Activated gamma-delta T cell treated with anti-CD3 and anti-CD28 coated beads, Interleukin-2, amount 50 U/mL, for 16 hours (primary cell): ENCODE results near the gene MMP19.
"Not testable (repeated sequence)": the region's sequence is repeated elsewhere in the genome, so short reads cannot be mapped to it uniquely, and the experiment has no call there.

ENCODE experiments used
- DNase-seq: peaks from one replicate; pipeline ENCODE4 v3.0.0-alpha.2; 2020; ENCODE audit warnings: low read depth

MMP19 gene, protein sequence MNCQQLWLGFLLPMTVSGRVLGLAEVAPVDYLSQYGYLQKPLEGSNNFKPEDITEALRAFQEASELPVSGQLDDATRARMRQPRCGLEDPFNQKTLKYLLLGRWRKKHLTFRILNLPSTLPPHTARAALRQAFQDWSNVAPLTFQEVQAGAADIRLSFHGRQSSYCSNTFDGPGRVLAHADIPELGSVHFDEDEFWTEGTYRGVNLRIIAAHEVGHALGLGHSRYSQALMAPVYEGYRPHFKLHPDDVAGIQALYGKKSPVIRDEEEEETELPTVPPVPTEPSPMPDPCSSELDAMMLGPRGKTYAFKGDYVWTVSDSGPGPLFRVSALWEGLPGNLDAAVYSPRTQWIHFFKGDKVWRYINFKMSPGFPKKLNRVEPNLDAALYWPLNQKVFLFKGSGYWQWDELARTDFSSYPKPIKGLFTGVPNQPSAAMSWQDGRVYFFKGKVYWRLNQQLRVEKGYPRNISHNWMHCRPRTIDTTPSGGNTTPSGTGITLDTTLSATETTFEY

GRCh38 chr12:55842681-55843429 is at the start of gene MMP19:
MMP19 (minus strand) TSS chr12:55842936; CDS start chr12:55842830, 106 bp downstream.
- DNase-seq = no peak

DNA sequence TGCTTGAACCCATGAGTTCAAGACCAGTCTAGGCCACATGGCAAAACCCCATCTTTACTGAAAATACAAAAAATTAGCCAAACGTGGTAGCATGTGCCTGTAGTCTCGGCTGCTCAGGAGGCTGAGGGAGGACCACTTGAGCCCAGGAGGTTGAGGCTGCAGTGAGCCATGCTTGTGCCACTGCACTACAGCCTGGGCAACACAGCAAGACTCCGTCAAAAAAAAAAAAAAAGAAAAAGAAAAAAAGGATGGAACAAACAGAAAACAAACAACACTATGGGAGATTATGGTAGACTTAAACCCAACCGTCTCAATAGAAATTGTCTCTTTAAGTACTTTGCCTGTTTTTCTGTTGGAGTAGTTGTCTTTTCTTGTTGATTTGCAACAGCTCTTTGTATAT is 48.6 kb upstream of the MMP19 start:
- DNase-seq = no peak

DNA sequence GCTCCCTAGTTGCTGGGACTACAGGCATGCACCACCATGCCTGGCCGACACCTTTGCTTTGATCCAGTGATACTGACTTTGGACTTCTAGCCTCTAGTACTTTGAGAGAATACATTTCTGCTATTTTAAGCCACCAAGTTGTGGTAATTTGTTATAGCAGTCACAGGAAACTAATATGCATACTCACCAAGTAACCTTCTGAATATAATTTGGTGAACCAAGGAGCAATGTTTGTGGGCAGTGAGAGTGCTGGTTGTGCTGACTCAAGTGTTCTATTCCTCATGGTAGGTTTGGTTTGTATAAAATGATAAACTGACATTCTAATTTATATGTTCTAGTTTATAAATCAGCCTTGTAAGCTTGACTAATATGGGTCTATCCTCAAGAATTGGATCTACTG is 42.4 kb upstream of the MMP19 start:
- DNase-seq = no peak

DNA sequence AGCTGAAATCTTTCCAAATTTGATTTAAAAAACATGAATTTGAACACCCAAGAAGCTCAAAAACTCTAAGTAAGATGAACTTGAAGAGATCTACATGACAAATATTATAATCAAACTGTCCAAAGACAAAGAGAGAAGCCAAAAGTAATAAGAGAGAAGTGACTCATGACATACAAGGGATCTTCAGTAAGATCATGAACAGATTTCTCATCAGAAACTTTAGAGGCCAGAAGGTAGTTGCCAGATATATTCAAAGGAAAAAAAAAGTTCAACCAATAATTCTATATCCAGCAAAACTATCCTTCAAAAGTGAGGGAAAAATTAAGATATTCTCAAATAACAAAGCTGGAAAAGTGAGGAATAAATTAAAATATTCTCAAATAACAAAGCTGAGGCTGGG is 35.1 kb upstream of the MMP19 start:
- DNase-seq = no peak

DNA sequence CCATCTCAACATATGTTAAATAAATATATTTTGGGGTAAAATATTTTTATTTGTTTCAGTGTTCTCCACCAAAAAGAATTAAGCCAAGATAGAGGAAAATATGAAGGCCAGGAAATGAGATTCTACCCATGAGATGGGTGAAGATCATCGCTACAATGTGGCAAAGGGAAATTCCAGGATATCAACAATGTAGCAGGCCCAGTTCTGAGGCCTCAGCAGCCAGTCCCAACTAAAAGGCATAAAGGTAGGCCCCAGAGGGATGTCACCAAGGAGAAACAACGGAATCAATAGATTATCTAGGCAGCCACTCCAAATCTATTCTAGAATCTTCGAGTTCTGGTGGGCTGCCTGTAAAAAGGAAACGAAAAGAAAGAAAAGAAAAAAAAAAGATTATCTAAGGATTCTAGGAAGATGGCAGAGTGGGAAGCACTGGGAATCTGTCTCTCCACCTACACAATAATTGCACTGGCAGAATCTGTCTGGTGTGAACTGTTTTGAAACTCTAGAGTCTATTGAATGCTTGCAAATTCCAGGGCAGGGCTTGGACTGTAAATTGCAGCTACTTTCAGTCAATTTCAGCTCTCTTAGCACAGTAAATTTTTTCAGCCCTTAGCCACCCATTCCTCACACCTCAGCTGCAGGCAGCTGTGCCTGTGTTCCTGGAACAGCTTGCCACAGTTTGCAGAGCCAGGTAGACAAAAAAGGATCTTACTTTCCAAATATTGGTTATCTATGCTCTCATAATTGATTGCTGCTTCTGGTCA is 33.1 kb upstream of the MMP19 start:
- DNase-seq = no peak

GRCh38 chr12:55874443-55874842 is 31.7 kb upstream of the MMP19 start:
- no peak for DNase-seq

DNA sequence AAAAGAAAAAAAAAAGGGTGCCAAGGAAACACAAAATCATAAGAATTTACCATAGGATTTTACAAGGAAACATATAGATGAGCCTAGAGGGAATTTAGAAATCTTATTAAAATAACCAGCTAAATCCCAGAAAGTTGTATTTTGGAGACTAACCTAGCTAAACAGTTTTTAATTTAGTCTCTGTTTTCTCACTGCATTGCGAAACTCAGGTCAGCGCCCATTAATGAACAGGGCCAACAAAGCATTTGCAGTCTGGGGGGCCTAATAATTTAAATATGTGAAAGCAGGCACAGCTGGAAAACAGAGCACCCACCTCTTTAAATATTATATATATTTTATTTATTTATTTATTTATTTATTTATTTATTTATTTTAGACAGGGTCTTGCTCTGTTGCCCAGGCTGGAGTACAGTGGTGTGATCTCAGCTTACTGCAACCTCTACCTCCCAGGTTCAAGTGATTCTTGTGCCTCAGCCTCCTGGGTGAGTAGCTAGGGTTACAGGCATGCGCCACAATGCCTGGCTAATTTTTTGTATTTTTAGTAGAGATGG is 23.8 kb upstream of the MMP19 start:
- DNase-seq = not testable (repeated sequence)

- DNase-seq = no peak
These were observed 22.6 kb upstream of the MMP19 start for GRCh38 chr12:55865327-55865726.

DNA sequence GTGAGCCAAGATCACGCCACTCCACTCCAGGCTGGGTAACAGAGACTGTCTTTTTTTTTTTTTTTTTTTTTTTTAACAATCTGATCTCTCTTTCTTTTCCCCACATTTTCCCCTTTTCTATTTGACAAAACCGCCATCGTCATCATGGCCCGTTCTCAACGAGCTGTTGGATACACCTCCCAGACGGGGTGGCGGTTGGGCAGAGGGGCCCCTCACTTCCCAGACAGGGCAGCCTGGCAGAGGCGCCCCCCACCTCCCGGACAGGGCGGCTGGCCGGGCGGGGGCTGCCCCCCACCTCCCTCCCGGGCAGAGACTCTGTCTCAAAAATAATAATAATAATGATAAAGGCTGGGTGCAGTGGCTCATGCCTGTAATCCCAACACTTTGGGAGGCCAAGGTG is 20.2 kb upstream of the MMP19 start:
- not testable (repeated sequence) for DNase-seq

GRCh38 chr12:55862286-55862685 is 19.6 kb upstream of the MMP19 start:
- no peak for DNase-seq

- DNase-seq = no peak
These were observed 19.1 kb upstream of the MMP19 start for GRCh38 chr12:55861871-55862270.

DNA sequence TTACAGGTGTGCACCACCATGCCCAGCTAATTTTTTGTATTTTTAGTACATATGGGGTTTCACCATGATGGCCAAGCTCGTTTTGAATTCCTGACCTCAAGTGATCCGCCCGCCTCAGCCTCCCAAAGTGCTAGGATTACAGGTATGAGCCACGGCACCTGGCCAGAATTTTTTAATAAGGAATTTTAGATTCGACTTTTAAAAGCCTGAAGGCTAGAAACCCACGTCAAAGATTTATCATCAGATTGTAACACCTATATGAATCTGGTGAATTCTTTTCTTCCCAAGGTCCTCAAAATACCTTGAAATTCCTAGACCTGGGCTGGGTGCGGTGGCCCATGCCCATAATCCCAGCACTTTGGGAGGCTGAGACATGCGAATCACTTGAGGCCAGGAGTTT is 18.7 kb upstream of the MMP19 start:
- DNase-seq = no peak

- DNase-seq = no peak
These were observed 10.0 kb upstream of the MMP19 start for GRCh38 chr12:55852740-55853139.

DNA sequence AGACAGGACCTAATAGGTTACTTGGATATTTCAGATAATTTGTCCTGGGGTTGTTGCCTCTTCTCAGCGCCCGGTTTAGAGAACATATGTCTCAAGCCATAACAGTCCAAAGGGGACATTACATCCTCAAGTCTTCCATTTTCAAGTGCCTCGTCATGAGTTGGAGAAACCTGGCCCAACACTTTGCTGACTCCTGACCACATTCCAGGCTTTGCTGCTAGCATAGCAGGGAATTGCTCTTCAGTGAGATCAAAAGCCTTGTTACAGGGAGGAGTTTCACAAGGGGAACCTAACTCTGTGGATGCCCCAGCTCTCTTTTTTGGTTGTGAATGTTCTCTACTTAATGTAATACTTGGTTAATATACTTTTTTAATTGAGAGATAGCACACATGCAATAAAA is 8.2 kb upstream of the MMP19 start:
- DNase-seq = no peak

- no peak for DNase-seq
These were observed 7.7 kb upstream of the MMP19 start for GRCh38 chr12:55850401-55850800.

DNA sequence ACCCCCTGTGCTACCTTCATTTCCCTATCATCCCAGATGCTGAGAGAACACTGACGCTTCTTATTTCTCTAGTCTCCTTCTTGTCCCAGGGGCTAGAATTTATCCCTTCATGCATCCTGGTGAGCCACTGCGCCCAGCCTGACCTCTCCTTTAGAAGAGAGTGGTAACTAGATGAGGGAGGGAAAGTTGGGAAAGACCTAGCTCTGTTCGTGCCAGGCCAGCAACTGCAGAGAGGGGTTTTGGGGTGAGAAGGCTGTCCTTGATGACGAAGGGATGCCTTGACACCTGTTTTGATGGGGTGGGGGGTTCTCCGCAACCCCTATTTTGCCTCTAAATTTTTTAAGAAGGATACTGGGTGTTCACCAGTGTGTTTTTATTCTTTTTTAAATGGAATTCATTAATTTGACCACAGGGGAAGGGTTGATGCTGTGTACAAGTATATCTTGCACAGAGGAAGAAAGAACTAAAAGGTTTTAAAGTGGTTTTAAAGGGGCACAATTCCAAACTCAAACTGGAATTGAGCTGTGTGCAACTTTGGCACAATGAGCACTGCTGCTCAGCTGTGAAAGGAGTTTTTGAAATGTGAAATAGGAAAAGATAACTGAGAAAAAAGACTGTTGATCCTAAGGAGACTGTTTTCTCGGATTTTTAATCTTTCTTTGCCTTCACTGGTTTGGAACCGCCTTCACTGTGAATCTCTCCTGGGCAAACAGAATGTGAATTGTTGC is 7.0 kb upstream of the MMP19 start:
- no peak for DNase-seq

DNA sequence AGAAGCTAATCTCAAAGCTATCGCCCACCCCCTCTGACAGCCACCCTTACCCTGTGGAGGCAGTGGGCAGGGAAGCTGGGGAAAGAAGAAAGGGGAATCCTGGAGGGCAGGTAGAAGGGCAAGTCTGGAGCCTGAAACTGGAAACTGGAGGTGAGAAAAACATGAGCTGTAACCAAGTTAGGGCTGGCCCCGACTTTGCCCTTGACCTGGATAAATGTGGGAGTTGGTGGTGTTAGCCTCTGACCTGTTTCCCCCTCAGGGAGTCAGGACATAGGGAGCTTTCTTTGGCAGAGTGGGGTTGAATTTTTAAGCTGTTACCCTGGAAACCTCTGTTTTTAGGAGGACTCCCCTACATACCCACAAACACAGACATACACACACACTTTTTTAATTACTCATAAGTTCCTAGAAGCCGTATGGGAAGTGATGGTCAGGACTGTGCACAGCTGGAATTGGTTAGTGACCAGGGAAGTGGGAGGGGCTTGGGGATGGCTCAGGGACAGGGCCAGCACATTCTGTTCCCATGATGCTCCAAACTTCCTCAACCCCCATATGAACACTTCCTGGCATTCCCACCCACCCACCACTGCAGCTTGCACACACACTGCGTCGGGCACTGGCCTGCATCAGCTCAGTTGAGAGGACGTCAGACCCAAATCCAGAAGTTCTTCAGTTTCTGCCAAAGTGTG is 5.0 kb upstream of the MMP19 start:
- no peak for DNase-seq

GRCh38 chr12:55847033-55847432 is 4.3 kb upstream of the MMP19 start:
- no peak for DNase-seq

DNA sequence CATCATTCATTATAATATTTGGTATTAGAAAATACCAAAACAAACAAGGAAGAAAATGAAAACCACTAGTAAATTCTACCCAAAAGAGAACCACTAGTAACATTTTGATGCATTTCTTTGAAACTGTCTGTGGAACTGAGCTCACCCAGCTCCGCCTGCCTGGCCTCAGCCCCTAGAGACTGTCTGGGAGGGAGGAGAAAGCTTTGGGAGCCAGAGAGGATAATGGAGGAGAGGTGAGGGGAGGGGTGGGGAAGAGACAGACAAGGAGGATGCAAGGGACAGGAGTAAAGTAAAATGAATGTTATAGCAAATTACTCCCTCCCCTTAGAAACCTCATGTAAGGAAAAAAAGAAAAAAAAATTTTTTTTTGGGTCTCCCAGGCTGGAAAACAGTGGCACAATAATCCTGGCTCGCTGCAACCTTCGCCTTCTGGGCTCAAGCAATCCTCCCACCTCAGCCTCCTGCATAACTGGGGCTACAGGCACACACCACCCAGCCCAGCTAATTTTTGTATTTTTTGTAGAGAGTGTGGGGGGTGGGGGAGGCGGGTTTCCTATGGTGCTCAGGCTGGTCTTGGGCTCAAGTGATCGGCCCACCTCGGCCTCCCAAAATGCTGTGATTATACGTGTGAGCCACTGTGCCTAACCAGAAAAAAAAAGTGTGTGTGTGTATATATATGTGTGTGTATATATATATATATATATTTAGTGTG is 3.2 kb upstream of the MMP19 start:
- DNase-seq = no peak

DNA sequence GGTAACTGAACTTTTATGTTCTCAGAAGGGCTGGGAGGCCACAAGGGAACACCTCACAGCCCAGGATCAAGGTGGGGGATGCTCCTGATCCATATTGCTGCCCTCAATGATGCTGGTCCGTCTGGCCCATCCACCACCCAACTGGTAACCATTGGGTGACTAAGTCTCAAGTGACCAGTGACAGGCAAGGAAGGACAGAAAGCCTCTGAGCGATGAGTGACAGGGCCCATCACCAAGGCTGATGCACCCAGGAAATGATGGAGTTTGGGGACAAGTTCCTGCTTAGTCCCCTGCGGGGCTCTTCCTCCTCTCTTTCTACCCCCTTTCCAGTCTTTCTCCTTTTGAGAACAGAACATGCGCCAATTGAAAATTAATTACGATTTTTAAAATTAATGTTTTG is 2.6 kb upstream of the MMP19 start:
- DNase-seq = no peak
